Sigmoid colon (tissue), 7 donors: Measurements from ENCODE around the gene SRPK3. TPM values are rescaled to one million over a fixed set of nuclear protein-coding genes. Genes with fewer than 3 reads are reported as not detected.

Experiments used
- DNase-seq: peaks from one replicate; pipeline ENCODE4 v3.0.0-alpha.2; 2019
- H3K27ac ChIP-seq, 4 donors: fragments of 200-600 bp; sonication (generic); one replicate each; pipeline ENCODE4 v1.5.1; 2016 to 2019; ENCODE audit warnings: mild to moderate bottlenecking in 1 of 4
- H3K27me3 ChIP-seq, 3 donors: fragments of 200-600 bp; sonication (generic); one replicate each; pipeline ENCODE4 v1.5.1; 2019; ENCODE audit warnings: mild to moderate bottlenecking in 1 of 3
- H3K36me3 ChIP-seq, 4 donors: fragments of 200-600 bp; sonication (generic); one replicate each; pipeline ENCODE4 v1.5.1; 2016 to 2019
- H3K4me1 ChIP-seq, 4 donors: fragments of 200-600 bp; sonication (generic); one replicate each; pipeline ENCODE4 v1.5.1; 2017 to 2019
- H3K4me3 ChIP-seq, 4 donors: fragments of 200-600 bp; sonication (generic); one replicate each; pipeline ENCODE4 v1.5.1; 2017 to 2019; ENCODE audit warnings: mild to moderate bottlenecking in 2 of 4, moderate library complexity in 1 of 4
- H3K9me3 ChIP-seq, 4 donors: fragments of 200-600 bp in 3 of 4; sonication (generic) in 3 of 4; one replicate each; pipeline versions ENCODE4 v1.5.1 to v1.6.1; 2013 to 2019
- CTCF ChIP-seq, 4 experiments: fragments of 450-650 bp in 3 of 4; fragments of 200-600 bp in 1 of 4; IDR thresholded peaks; one replicate each; pipeline ENCODE4 v1.5.1; 2016 to 2019; ENCODE audit warnings: antibody characterized with exemption in 4 of 4, mild to moderate bottlenecking in 3 of 4, moderate library complexity in 2 of 4
- EP300 ChIP-seq, 4 donors: sonication (generic); formaldehyde crosslinking; IDR thresholded peaks; one replicate each; pipeline ENCODE4 v1.6.1; 2017; ENCODE audit warnings: antibody characterized with exemption in 4 of 4
- POLR2A ChIP-seq, 2 donors: fragments of 450-650 bp; IDR thresholded peaks; one replicate each; pipeline ENCODE4 v1.6.1; 2016; ENCODE audit warnings: antibody characterized with exemption in 2 of 2, mild to moderate bottlenecking in 2 of 2, moderate library complexity in 2 of 2
- POLR2AphosphoS5 ChIP-seq, 4 donors: sonication (generic); formaldehyde crosslinking; IDR thresholded peaks; one replicate each; pipeline ENCODE4 v1.6.1; 2017; ENCODE audit warnings: antibody characterized with exemption in 4 of 4
- WGBS, 2 donors: extraction: QIAGEN DNeasy Blood & Tissue Kit; methylation state at CpG; one replicate each; pipeline ENCODE4 v1.1.7; 2013; 5-methylcytosine and 5-hydroxymethylcytosine counted together
- intact Hi-C: fragments of 100-400 bp; cut with DNase I; formaldehyde crosslinking; loops from one replicate; pipeline ENCODE4 v1.15.1; 2023
- polyA plus RNA-seq, 3 donors: library from polyadenylated mRNA; stranded (reverse); fragments of 200-250 nt; gene quantifications; one replicate each; pipeline ENCODE4 v1.2.3, GENCODE V29; 2013
- total RNA-seq, 4 donors: library from RNA; depleted of rRNA; stranded (reverse); fragments of >200 nt; gene quantifications; one replicate each; pipeline ENCODE4 v1.1.0, GENCODE V29; 2016
- donor health status: healthy with polysubstance abuse.
- donor health status: Bipolar disorder and iron deficiency.
- donor health status: healthy.

Gene SRPK3
- total and polyA plus RNA-seq, 7 donors = 0.31 to 13.0 (median 4.6) TPM; not detected in 2

GRCh38 chrX:153801669-153802068 is 20.8 kb downstream of the SRPK3 start:
- intact Hi-C loops = no loop called here
- WGBS, 2 donors = 91 to 93% methylated on average over 8 of the region's 8 CpGs
- Histone ChIP-seq H3K27ac (no peak overlapping the region), H3K27me3 (no peaks in the 10 kb centered on the region), H3K4me1 (no peaks in the 10 kb centered on the region), H3K36me3 (peaks cover 0 to 22% (median 8%) of the 10 kb centered on the region in 4 donors), H3K9me3 (no peaks in the 10 kb centered on the region), H3K4me3 (no peak overlapping the region)
- DNase-seq = no peak
- no peak for TF ChIP-seq POLR2A (IDR thresholded peaks at IDR 0.05)
- TF ChIP-seq EP300 (IDR thresholded peaks at IDR 0.05) = no peak
- no peak for TF ChIP-seq POLR2AphosphoS5 (IDR thresholded peaks at IDR 0.05)
- no peak for TF ChIP-seq CTCF (IDR thresholded peaks at IDR 0.05)

- H3K27me3 ChIP-seq = no peaks in the 10 kb centered on the region
- H3K36me3 ChIP-seq = peaks cover 0 to 14% (median 4%) of the 10 kb centered on the region in 4 donors
- no peak for DNase-seq
- H3K4me1 ChIP-seq = no peaks in the 10 kb centered on the region
- H3K9me3 ChIP-seq = no peaks in the 10 kb centered on the region
- WGBS, 2 donors = 41 to 72% methylated on average over 14 of the region's 14 CpGs
- intact Hi-C loops = no loop called here
- TF ChIP-seq EP300 (IDR thresholded peaks at IDR 0.05) (no peak), POLR2A (IDR thresholded peaks at IDR 0.05) (no peak), CTCF (IDR thresholded peaks at IDR 0.05) (no peak), POLR2AphosphoS5 (IDR thresholded peaks at IDR 0.05) (no peak)
- no peak overlapping the region for H3K4me3 ChIP-seq
- H3K27ac ChIP-seq = no peak overlapping the region
Measured at GRCh38 chrX:153802513-153803045, 21.7 kb downstream of the SRPK3 start.

GRCh38 chrX:153803211-153804099 is 22.6 kb downstream of the SRPK3 start:
- Histone ChIP-seq H3K4me3 (no peak overlapping the region), H3K36me3 (peaks cover 0 to 6% (median under 1%) of the 10 kb centered on the region in 4 donors), H3K9me3 (no peaks in the 10 kb centered on the region), H3K4me1 (no peaks in the 10 kb centered on the region), H3K27me3 (no peaks in the 10 kb centered on the region), H3K27ac (no peak overlapping the region)
- WGBS, 2 donors = 96 to 97% methylated on average over 87 of the region's 87 CpGs
- DNase-seq = peak; percentile 48
- intact Hi-C loops = no loop called here
- no peak for TF ChIP-seq POLR2AphosphoS5 (IDR thresholded peaks at IDR 0.05)
- TF ChIP-seq EP300 (IDR thresholded peaks at IDR 0.05) = no peak
- no peak for TF ChIP-seq CTCF (IDR thresholded peaks at IDR 0.05)
- TF ChIP-seq POLR2A (IDR thresholded peaks at IDR 0.05) = no peak

- H3K27me3 ChIP-seq = no peaks in the 10 kb centered on the region
- DNase-seq = peak; percentile 59
- no peak for TF ChIP-seq CTCF (IDR thresholded peaks at IDR 0.05)
- TF ChIP-seq POLR2A (IDR thresholded peaks at IDR 0.05) = no peak
- no peak for TF ChIP-seq EP300 (IDR thresholded peaks at IDR 0.05)
- TF ChIP-seq POLR2AphosphoS5 (IDR thresholded peaks at IDR 0.05) = no peak
- no peak overlapping the region for H3K27ac ChIP-seq
- H3K4me3 ChIP-seq = no peak overlapping the region
- no peaks in the 10 kb centered on the region for H3K9me3 ChIP-seq
- no peaks in the 10 kb centered on the region for H3K36me3 ChIP-seq
- H3K4me1 ChIP-seq = no peaks in the 10 kb centered on the region
- WGBS, 2 donors = 95% methylated on average over 34 of the region's 34 CpGs
- intact Hi-C loops = no loop called here
Measured at GRCh38 chrX:153804100-153804595, 23.3 kb downstream of the SRPK3 start.
